Neural cell (in vitro differentiated cells): Measurements from ENCODE around the gene PTPRG. TPM values are rescaled to one million over a fixed set of nuclear protein-coding genes. Genes with fewer than 3 reads are reported as not detected.

Experiments used
- H2AFZ ChIP-seq: fragments of 200-600, 300-800 bp; sonication (generic), shearing (Covaris generic); 2 replicates; pipeline ENCODE4 v1.6.0; 2014; ENCODE audit warnings: low read depth, mild to moderate bottlenecking, antibody characterized with exemption, low read length, moderate library complexity
- H3F3A ChIP-seq: fragments of 200-600 bp; shearing (Covaris generic); 2 replicates; pipeline ENCODE4 v1.6.1; 2016; ENCODE audit warnings: mild to moderate bottlenecking, moderate library complexity, mixed read lengths, antibody characterized with exemption, low read length; ENCODE audit not compliant: insufficient read depth, poor library complexity, severe bottlenecking
- H3K27ac ChIP-seq: fragments of 200-600, 300-800 bp; sonication (generic), shearing (Covaris generic); 2 replicates; pipeline ENCODE4 v1.5.1; 2014; ENCODE audit warnings: mild to moderate bottlenecking, low read length, moderate library complexity
- H3K27me3 ChIP-seq: fragments of 300-800, 200-600 bp; sonication (generic), shearing (Covaris generic); 2 replicates; pipeline ENCODE4 v1.6.0; 2014; ENCODE audit warnings: mild to moderate bottlenecking, low read depth, low read length, moderate library complexity; ENCODE audit not compliant: insufficient read depth
- H3K36me3 ChIP-seq: fragments of 300-800, 200-600 bp; sonication (generic), shearing (Covaris generic); 2 replicates; pipeline ENCODE4 v1.5.1; 2014; ENCODE audit warnings: mild to moderate bottlenecking, antibody characterized with exemption, low read length, moderate library complexity; ENCODE audit not compliant: insufficient read depth
- H3K4me2 ChIP-seq: fragments of 300-800, 200-600 bp; sonication (generic), shearing (Covaris generic); 2 replicates; pipeline ENCODE4 v1.6.0; 2014; ENCODE audit warnings: mild to moderate bottlenecking, low read length
- H3K4me3 ChIP-seq: fragments of 300-800, 200-600 bp; sonication (generic), shearing (Covaris generic); 2 replicates; pipeline ENCODE4 v1.5.1; 2014; ENCODE audit warnings: mild to moderate bottlenecking, low read length, moderate library complexity
- H3K79me2 ChIP-seq: fragments of 200-600 bp; shearing (Covaris generic); replicated peaks from 2 replicates; pipeline ENCODE4 v1.6.0; 2014; ENCODE audit warnings: mild to moderate bottlenecking, low read length, moderate library complexity; ENCODE audit not compliant: insufficient read depth
- H3K9ac ChIP-seq: fragments of 300-800, 200-600 bp; sonication (generic), shearing (Covaris generic); 2 replicates; pipeline ENCODE4 v1.6.1; 2016; ENCODE audit warnings: mild to moderate bottlenecking, low read length, mixed read lengths
- H3K9me2 ChIP-seq: fragments of 200-600 bp; shearing (Covaris generic); 2 replicates; pipeline ENCODE4 v1.6.1; 2016; ENCODE audit warnings: mild to moderate bottlenecking, low read length, mixed read lengths; ENCODE audit not compliant: insufficient read depth
- H3K9me3 ChIP-seq: fragments of 200-600, 300-800 bp; sonication (generic), shearing (Covaris generic); 2 replicates; pipeline ENCODE4 v1.6.1; 2016; ENCODE audit warnings: mild to moderate bottlenecking, mixed run types, low read length, moderate library complexity, mixed read lengths
- H4K20me1 ChIP-seq: fragments of 200-600 bp; shearing (Covaris generic); 2 replicates; pipeline ENCODE4 v1.6.1; 2016; ENCODE audit warnings: mild to moderate bottlenecking, mixed run types; ENCODE audit not compliant: insufficient read depth
- EP300 ChIP-seq: fragments of 450-650 bp; conservative IDR thresholded peaks from 2 replicates; pipeline ENCODE4 v1.6.1; 2014; ENCODE audit warnings: antibody characterized with exemption, mild to moderate bottlenecking, moderate library complexity; ENCODE audit not compliant: poor library complexity, severe bottlenecking
- EZH2 ChIP-seq: fragments of 200-600, 300-800 bp; shearing (Covaris generic), sonication (generic); IDR thresholded peaks from 2 replicates; pipeline ENCODE4 v1.6.1; 2014; ENCODE audit warnings: antibody characterized with exemption, low read length, borderline replicate concordance, mild to moderate bottlenecking; ENCODE audit not compliant: insufficient read depth, poor library complexity, severe bottlenecking
- MXI1 ChIP-seq: fragments of 450-650 bp; conservative IDR thresholded peaks from 2 replicates; pipeline ENCODE4 v1.6.1; 2014; ENCODE audit warnings: antibody characterized with exemption, mild to moderate bottlenecking; ENCODE audit not compliant: poor library complexity, severe bottlenecking
- POLR2AphosphoS5 ChIP-seq: IDR thresholded peaks from 2 replicates; pipeline ENCODE4 v1.6.1; 2012
- RAD21 ChIP-seq: fragments of 450-650 bp; conservative IDR thresholded peaks from 2 replicates; pipeline ENCODE4 v1.6.1; 2014; ENCODE audit warnings: antibody characterized with exemption, mild to moderate bottlenecking, moderate library complexity
- REST ChIP-seq: IDR thresholded peaks from 2 replicates; pipeline ENCODE4 v1.6.1; 2012; ENCODE audit warnings: borderline replicate concordance
- SMC3 ChIP-seq: fragments of 450-650 bp; conservative IDR thresholded peaks from 2 replicates; pipeline ENCODE4 v1.6.1; 2014; ENCODE audit warnings: antibody characterized with exemption, mild to moderate bottlenecking, moderate library complexity; ENCODE audit not compliant: poor library complexity
- TAF1 ChIP-seq: IDR thresholded peaks from 2 replicates; pipeline ENCODE4 v1.6.1; 2012; ENCODE audit warnings: low read depth
- polyA plus RNA-seq: library from polyadenylated mRNA; depleted of rRNA; stranded (reverse); fragments of >200 nt; gene quantifications from 2 replicates; pipeline ENCODE4 v1.2.3, GENCODE V29; 2014
- TF ChIP-seq, protein P1 (sequence below): fragments of 450-650 bp; IDR thresholded peaks from 2 replicates; pipeline ENCODE4 v1.5.1; 2014; ENCODE audit warnings: antibody characterized with exemption, mild to moderate bottlenecking, moderate library complexity; ENCODE audit not compliant: poor library complexity, severe bottlenecking

PTPRG gene
- polyA plus RNA-seq, 1 donor from 2014 or later, result 33.1 TPM

DNA sequence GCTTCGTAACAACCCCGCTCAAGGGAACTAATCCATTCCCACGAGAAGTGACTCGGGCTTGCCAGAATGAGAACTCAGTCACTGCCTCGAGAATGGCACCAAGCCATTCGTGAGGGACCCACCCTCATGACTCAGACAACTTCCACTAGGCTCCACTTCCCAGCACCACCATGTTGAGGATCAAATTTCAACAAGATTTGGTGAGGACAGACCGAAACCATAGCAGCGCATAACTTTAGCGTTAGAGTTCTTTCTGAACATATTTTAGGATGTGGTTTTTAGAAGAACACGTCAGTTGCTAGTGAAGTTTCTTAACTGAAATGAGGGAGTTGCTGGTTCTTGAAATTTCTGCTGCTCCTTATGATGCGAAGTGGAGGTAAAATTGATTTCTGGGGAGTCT lies 13.5 kb downstream of the PTPRG start:
- no peak for TF ChIP-seq SMC3
- TF ChIP-seq REST, result no peak
- no peak for TF ChIP-seq TAF1
- no peak for TF ChIP-seq EZH2
- TF ChIP-seq EP300, result no peak
- TF ChIP-seq RAD21, result no peak
- TF ChIP-seq MXI1, result no peak
- TF ChIP-seq POLR2AphosphoS5, result no peak
- TF ChIP-seq, protein P1, sequence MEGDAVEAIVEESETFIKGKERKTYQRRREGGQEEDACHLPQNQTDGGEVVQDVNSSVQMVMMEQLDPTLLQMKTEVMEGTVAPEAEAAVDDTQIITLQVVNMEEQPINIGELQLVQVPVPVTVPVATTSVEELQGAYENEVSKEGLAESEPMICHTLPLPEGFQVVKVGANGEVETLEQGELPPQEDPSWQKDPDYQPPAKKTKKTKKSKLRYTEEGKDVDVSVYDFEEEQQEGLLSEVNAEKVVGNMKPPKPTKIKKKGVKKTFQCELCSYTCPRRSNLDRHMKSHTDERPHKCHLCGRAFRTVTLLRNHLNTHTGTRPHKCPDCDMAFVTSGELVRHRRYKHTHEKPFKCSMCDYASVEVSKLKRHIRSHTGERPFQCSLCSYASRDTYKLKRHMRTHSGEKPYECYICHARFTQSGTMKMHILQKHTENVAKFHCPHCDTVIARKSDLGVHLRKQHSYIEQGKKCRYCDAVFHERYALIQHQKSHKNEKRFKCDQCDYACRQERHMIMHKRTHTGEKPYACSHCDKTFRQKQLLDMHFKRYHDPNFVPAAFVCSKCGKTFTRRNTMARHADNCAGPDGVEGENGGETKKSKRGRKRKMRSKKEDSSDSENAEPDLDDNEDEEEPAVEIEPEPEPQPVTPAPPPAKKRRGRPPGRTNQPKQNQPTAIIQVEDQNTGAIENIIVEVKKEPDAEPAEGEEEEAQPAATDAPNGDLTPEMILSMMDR, result no peak
- H4K20me1 ChIP-seq, result no peaks in the 10 kb centered on the region

DNA sequence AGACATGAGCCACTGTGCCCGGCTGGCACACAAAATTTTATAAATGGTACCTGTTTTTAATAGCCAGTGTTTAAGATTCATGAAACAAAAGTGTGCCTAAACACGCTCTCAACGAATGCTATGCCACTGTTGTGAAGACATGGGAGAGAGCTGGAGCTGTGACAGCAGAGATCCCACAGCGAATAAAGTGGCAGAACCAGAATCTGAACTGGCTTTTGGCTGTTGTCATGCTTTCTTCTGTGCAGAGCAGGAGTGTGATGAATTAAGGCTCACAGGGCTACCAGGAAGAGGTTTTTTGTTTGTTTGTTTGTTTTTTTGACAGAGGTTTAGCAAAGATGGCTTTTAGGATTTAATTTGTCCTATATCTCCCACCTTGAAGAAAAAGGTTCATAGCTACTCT lies 14.5 kb downstream of the PTPRG start:
- H3K4me3 ChIP-seq, result no peak overlapping the region
- H3K27ac ChIP-seq, result no peak overlapping the region
- no peaks in the 10 kb centered on the region for H3K27me3 ChIP-seq
- H3K79me2 ChIP-seq, result peaks cover 18% of the 10 kb centered on the region
- no peaks in the 10 kb centered on the region for H3K36me3 ChIP-seq
- H3F3A ChIP-seq, result no peaks in the 10 kb centered on the region
- H2AFZ ChIP-seq, result no peak overlapping the region
- H3K9ac ChIP-seq, result no peak overlapping the region
- TF ChIP-seq POLR2AphosphoS5 (no peak), MXI1 (no peak), TAF1 (no peak), RAD21 (no peak), EP300 (no peak), SMC3 (no peak), EZH2 (no peak), REST (no peak)
- TF ChIP-seq, protein P1, result no peak
- H3K4me2 ChIP-seq, result no peak overlapping the region
- H3K9me2 ChIP-seq, result no peaks in the 10 kb centered on the region
- H3K9me3 ChIP-seq, result no peaks in the 10 kb centered on the region
- no peaks in the 10 kb centered on the region for H4K20me1 ChIP-seq

More for the DNA sequence above, 13.5 kb downstream of the PTPRG start:
- Histone ChIP-seq H3K9me2 (no peaks in the 10 kb centered on the region), H3K27me3 (no peaks in the 10 kb centered on the region), H2AFZ (no peak overlapping the region), H3K9ac (no peak overlapping the region), H3K4me3 (no peak overlapping the region), H3K27ac (no peak overlapping the region), H3K4me2 (no peak overlapping the region), H3K79me2 (peaks cover 21% of the 10 kb centered on the region), H3K9me3 (no peaks in the 10 kb centered on the region), H3K36me3 (no peaks in the 10 kb centered on the region), H3F3A (no peaks in the 10 kb centered on the region)
